ENCODE data around the gene ITPKC.
A peak's percentile ranks its signal among the peaks of the same experiment; 100 is the strongest.

Gene ITPKC

DNA sequence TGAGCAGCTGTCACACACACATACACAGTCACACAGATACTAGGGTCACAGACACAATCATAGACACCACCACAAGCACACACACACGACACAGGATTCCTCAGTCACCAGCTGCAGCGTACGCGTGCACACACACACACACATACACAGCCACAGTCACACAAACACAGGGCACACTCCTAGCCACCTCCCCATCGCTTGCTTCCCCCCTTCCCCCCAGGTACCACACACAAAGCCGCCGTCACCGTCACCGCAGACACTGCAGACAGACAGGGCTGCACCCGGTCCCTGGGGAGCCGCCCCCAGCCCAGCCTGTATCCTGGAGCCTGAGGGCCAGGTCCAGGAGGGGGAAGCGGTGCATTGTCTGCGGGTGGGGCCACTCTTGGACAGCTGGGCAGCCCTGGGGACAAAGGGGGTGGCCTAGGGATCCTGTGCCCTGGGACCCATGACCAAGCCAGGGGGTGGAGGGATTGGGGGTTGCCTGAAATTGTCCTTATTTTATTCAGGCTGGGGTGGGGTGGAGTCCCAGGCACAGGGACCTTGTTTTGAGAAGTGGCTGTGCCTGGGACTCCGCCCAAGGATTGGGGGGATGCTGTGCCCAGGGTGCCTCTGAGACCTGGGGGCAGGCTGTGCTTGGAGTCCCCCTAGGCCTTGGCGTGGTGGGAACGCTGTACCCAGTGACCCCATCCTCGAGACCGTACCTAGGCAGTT, 27.4 kb upstream of the ITPKC start:
- no peak overlapping the region for H3K4me3 ChIP-seq (ENCODE audit: low read depth, low read length)
- no peak for TF ChIP-seq CTCF (IDR thresholded peaks at IDR 0.05; ENCODE audit: borderline replicate concordance, insufficient read depth, low read depth, low read length)

GRCh38 chr19:40690050-40690692, 26.7 kb upstream of the ITPKC start, which contains the start of gene NUMBL:
Gene NUMBL, minus strand, starts transcription at chr19:40690651. Its CDS starts 168 bp downstream, at chr19:40690483.
- TF ChIP-seq CTCF (IDR thresholded peaks at IDR 0.05; ENCODE audit: borderline replicate concordance, insufficient read depth, low read depth, low read length), result no peak
- H3K4me3 ChIP-seq (ENCODE audit: low read depth, low read length), result peak within 1 kb of the TSS; percentile 56

- TF ChIP-seq CTCF (IDR thresholded peaks at IDR 0.05; ENCODE audit: borderline replicate concordance, insufficient read depth, low read depth, low read length), result no peak
- peak overlapping the region; percentile 56 for H3K4me3 ChIP-seq (ENCODE audit: low read depth, low read length)
These were observed 26.1 kb upstream of the ITPKC start for GRCh38 chr19:40690693-40691420.

GRCh38 chr19:40691421-40692211, 25.3 kb upstream of the ITPKC start:
- no peak overlapping the region for H3K4me3 ChIP-seq (ENCODE audit: low read depth, low read length)
- no peak for TF ChIP-seq CTCF (IDR thresholded peaks at IDR 0.05; ENCODE audit: borderline replicate concordance, insufficient read depth, low read depth, low read length)

DNA sequence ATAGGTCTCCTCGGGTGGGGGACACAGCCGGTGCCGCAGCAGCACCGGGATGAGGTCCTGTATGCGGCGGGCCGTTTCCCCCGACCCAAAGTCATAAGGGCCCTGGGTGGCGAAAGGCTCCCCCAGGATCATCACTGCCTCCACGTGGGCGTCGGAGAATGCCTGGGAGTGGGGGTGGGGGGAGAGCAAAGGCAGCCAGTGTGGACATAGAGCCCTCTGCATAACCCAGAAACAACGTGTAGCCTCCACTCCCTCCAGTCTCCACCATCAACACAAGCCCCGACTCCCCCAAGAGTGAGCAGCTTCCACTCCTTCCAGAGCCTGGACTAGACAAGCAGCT, 24.7 kb upstream of the ITPKC start:
- no peak overlapping the region for H3K4me3 ChIP-seq (ENCODE audit: low read depth, low read length)
- no peak for TF ChIP-seq CTCF (IDR thresholded peaks at IDR 0.05; ENCODE audit: borderline replicate concordance, insufficient read depth, low read depth, low read length)

GRCh38 chr19:40693150-40693788, 23.6 kb upstream of the ITPKC start:
- no peak overlapping the region for H3K4me3 ChIP-seq (ENCODE audit: low read depth, low read length)
- no peak for TF ChIP-seq CTCF (IDR thresholded peaks at IDR 0.05; ENCODE audit: borderline replicate concordance, insufficient read depth, low read depth, low read length)
